Right lobe of liver (tissue), 4 donors: ENCODE results near the gene SFRP5.

Experiments used
- POLR2A ChIP-seq: fragments of 450-650 bp; IDR thresholded peaks from one replicate; pipeline ENCODE4 v1.6.1; 2017; ENCODE audit warnings: antibody characterized with exemption, mild to moderate bottlenecking
- TF ChIP-seq, protein P1 (sequence below), 4 donors: fragments of 200-600 bp in 3 of 4; fragments of 450-650 bp in 1 of 4; IDR thresholded peaks; one replicate each; pipeline versions ENCODE4 v1.5.1 to v1.8.0; 2016 to 2022; ENCODE audit warnings: antibody characterized with exemption in 4 of 4, mild to moderate bottlenecking in 2 of 4
- donor health status: DM: no; HTN: no; CAD: no.
- donor health status: DM: no; HTN: no; CAD: no.
- donor health status: DM: no; HTN: yes; CAD: no.

DNA sequence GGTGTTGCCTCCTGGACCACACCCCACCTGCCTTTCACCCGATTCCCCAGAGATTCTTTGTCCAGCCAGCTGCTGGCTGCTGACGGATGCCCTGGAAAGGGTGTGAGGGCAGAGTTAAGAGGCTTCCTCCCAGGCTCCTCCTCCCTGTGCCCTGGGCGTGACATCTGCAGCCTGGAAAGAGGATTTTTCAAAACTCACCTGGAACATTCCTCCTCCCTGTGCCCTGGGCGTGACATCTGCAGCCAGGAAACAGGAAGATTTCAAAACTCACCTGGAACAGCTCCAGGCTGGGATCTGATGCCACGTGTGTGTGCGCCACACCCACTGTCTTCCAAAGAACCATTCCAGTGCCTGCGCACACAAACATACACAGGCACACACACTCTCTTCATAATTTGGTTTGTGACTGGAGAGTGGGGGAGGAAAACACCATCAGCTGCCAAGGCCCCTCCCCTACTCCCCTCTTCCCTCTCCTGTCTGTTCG, 53.1 kb downstream of the SFRP5 start:
- TF ChIP-seq, protein P1, sequence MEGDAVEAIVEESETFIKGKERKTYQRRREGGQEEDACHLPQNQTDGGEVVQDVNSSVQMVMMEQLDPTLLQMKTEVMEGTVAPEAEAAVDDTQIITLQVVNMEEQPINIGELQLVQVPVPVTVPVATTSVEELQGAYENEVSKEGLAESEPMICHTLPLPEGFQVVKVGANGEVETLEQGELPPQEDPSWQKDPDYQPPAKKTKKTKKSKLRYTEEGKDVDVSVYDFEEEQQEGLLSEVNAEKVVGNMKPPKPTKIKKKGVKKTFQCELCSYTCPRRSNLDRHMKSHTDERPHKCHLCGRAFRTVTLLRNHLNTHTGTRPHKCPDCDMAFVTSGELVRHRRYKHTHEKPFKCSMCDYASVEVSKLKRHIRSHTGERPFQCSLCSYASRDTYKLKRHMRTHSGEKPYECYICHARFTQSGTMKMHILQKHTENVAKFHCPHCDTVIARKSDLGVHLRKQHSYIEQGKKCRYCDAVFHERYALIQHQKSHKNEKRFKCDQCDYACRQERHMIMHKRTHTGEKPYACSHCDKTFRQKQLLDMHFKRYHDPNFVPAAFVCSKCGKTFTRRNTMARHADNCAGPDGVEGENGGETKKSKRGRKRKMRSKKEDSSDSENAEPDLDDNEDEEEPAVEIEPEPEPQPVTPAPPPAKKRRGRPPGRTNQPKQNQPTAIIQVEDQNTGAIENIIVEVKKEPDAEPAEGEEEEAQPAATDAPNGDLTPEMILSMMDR (IDR thresholded peaks at IDR 0.05): no peak
- peak; percentile 68 for TF ChIP-seq POLR2A
